KMS-11 (cell line): ENCODE results near the gene BMPR1A.

Experiments used
- H2AFZ ChIP-seq: fragments of 200-600 bp; sonication (generic); 2 replicates; pipeline ENCODE4 v1.6.1; 2016; ENCODE audit warnings: antibody characterized with exemption, mixed run types, low read depth
- H3K27ac ChIP-seq: fragments of 200-600 bp; sonication (generic); 2 replicates; pipeline ENCODE4 v1.6.1; 2016; ENCODE audit warnings: mild to moderate bottlenecking, mixed run types
- H3K27me3 ChIP-seq: fragments of 200-600 bp; sonication (generic); 2 replicates; pipeline ENCODE4 v1.6.1; 2017; ENCODE audit warnings: mild to moderate bottlenecking, low read depth, mixed run types, moderate library complexity; ENCODE audit not compliant: insufficient read depth
- H3K36me3 ChIP-seq: fragments of 200-600 bp; sonication (generic); 2 replicates; pipeline ENCODE4 v1.6.1; 2017; ENCODE audit warnings: mild to moderate bottlenecking, mixed run types; ENCODE audit not compliant: insufficient read depth
- H3K4me1 ChIP-seq: fragments of 200-600 bp; sonication (generic); 2 replicates; pipeline ENCODE4 v1.6.1; 2016; ENCODE audit warnings: mild to moderate bottlenecking, low read depth, mixed run types; ENCODE audit not compliant: poor library complexity, severe bottlenecking
- H3K4me2 ChIP-seq: fragments of 200-600 bp; sonication (generic); 2 replicates; pipeline ENCODE4 v1.7.0; 2016; ENCODE audit warnings: mild to moderate bottlenecking, mixed run types
- H3K4me3 ChIP-seq: fragments of 200-600 bp; sonication (generic); IDR thresholded peaks from 2 replicates; pipeline ENCODE4 v1.6.1; 2017; ENCODE audit warnings: low read depth, low read length, mixed read lengths; ENCODE audit not compliant: insufficient read depth
- H3K79me2 ChIP-seq: fragments of 200-600 bp; sonication (generic); 2 replicates; pipeline ENCODE4 v1.6.1; 2016; ENCODE audit warnings: low read depth, mixed run types; ENCODE audit not compliant: insufficient read depth
- H3K9ac ChIP-seq: fragments of 200-600 bp; sonication (generic); 2 replicates; pipeline ENCODE4 v1.6.1; 2016; ENCODE audit warnings: mild to moderate bottlenecking, mixed run types
- H4K20me1 ChIP-seq: fragments of 200-600 bp; sonication (generic); 2 replicates; pipeline ENCODE4 v1.6.1; 2016; ENCODE audit warnings: mild to moderate bottlenecking, mixed run types; ENCODE audit not compliant: insufficient read depth
- CTCF ChIP-seq: fragments of 200-600 bp; sonication (generic); conservative IDR thresholded peaks from 2 replicates; pipeline ENCODE4 v1.6.1; 2017; ENCODE audit warnings: low read depth, mild to moderate bottlenecking, antibody characterized with exemption, low read length, moderate library complexity, mixed read lengths

Gene BMPR1A

GRCh38 chr10:86773498-86773897 lies 17.1 kb downstream of the BMPR1A start:
- H3K36me3 ChIP-seq: no peaks in the 10 kb centered on the region
- H3K79me2 ChIP-seq: no peaks in the 10 kb centered on the region
- H3K4me1 ChIP-seq: no peaks in the 10 kb centered on the region

GRCh38 chr10:86775056-86775869 lies 18.8 kb downstream of the BMPR1A start:
- no peaks in the 10 kb centered on the region for H3K79me2 ChIP-seq
- no peaks in the 10 kb centered on the region for H3K36me3 ChIP-seq
- H3K27me3 ChIP-seq: no peaks in the 10 kb centered on the region
- no peak overlapping the region for H3K9ac ChIP-seq
- H2AFZ ChIP-seq: no peak overlapping the region
- no peak overlapping the region for H3K27ac ChIP-seq
- no peak overlapping the region for H3K4me3 ChIP-seq
- no peaks in the 10 kb centered on the region for H4K20me1 ChIP-seq
- no peak overlapping the region for H3K4me2 ChIP-seq
- no peak for TF ChIP-seq CTCF
- H3K4me1 ChIP-seq: no peaks in the 10 kb centered on the region

More at GRCh38 chr10:86773498-86773897, 17.1 kb downstream of the BMPR1A start:
- Histone ChIP-seq H3K9ac (no peak overlapping the region), H3K27ac (no peak overlapping the region), H3K4me2 (no peak overlapping the region), H3K27me3 (no peaks in the 10 kb centered on the region), H2AFZ (no peak overlapping the region), H4K20me1 (no peaks in the 10 kb centered on the region), H3K4me3 (no peak overlapping the region)
- TF ChIP-seq CTCF: no peak

GRCh38 chr10:86775870-86776180 lies 19.4 kb downstream of the BMPR1A start:
- Histone ChIP-seq H3K27me3 (no peaks in the 10 kb centered on the region), H3K4me3 (no peak overlapping the region), H4K20me1 (no peaks in the 10 kb centered on the region), H2AFZ (no peak overlapping the region), H3K36me3 (no peaks in the 10 kb centered on the region), H3K9ac (no peak overlapping the region), H3K27ac (no peak overlapping the region), H3K4me2 (no peak overlapping the region), H3K79me2 (no peaks in the 10 kb centered on the region), H3K4me1 (no peaks in the 10 kb centered on the region)
- TF ChIP-seq CTCF: no peak

DNA sequence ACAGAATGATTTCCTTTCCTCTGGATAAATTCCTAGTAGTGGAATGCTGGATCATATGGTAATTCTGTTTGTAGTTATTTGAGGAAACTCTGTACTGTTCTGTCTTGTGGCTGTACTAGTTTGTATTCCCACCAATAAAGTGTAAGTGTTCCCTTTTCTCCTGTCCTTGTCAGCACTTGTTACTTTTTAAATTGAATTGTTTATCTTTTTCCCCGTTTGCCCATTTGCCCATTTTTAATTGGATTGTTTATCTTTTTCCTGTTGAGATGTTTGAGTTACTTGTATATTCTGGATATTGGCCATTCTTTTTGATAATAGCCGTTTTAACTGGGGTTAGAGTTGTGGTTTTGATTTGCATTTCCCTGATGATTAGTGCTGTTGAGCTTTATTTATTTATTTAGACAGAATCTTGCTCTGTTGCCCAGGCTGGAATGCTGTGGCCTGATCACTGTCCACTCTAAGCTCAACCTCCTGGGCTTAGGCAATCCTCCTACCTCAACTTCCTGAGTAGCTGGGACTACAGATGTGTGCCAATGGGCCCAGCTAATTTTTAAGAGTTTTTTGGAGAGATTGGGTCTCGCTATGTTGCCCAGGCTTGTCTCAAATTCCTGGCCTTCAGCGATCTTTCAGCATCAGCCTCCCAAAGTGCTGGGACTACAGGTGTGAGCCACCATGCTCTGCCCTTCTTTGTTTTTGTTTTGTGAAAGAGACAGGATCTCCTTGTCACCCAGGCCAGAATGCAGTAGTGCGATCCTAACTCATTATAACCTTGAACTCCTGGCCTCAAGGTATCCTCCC lies 23.0 kb downstream of the BMPR1A start:
- Histone ChIP-seq H3K4me1 (no peaks in the 10 kb centered on the region), H3K4me3 (no peak overlapping the region), H3K79me2 (no peaks in the 10 kb centered on the region), H3K27ac (no peak overlapping the region), H4K20me1 (no peaks in the 10 kb centered on the region), H3K36me3 (no peaks in the 10 kb centered on the region), H3K27me3 (no peaks in the 10 kb centered on the region), H2AFZ (no peak overlapping the region), H3K4me2 (no peak overlapping the region), H3K9ac (no peak overlapping the region)
- no peak for TF ChIP-seq CTCF
